ENCODE results near the gene CC2D2B. TPM values are rescaled to one million over a fixed set of nuclear protein-coding genes. Genes with fewer than 3 reads are reported as not detected.

The CC2D2B gene
- total RNA-seq, 1 experiment from 2014 or later, result 0.20 TPM

DNA sequence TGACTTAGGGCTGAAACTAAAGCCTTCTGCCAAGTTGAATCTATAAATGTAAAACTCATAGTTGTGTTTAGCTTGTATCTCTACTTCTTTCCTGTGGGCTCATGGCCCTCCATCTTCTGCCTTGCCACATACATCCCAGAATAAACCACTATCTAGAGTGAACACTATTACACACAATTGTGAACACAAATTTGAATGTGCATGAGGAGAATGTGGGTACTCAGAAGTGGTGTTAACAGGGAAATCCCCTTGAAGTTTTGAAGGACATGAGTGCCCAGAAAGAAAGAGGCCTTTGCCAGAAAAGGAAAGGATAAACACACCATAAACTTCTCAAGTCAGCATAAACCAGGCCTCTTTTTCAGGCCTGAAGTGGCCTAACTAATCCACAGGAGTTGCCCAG is 115.4 kb downstream of the CC2D2B start (continued):
- TF ChIP-seq, protein P1, sequence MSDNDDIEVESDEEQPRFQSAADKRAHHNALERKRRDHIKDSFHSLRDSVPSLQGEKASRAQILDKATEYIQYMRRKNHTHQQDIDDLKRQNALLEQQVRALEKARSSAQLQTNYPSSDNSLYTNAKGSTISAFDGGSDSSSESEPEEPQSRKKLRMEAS (CRISPR knock-in tag; IDR thresholded peaks at IDR 0.05), result no peak

DNA sequence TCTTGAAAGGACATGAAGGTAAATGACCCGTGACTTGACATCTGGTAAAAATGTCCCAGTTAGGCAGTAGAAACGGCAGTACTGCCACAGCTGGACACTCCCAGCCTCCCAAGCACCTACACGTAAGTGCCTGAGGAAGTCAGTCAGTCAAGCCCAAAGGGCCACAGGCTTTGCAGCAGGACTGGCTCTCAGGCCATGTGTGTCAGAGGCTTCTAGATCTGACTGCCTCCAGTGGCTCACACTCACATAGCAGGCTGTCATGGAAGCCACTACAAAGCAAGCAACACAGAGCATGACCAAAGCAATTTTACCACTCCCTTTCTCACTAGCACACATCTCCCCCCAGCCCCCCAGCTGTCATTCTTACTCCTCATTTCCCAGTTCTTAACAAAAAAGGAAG is 117.8 kb downstream of the CC2D2B start:
- POLR2A ChIA-PET, result no interaction called here
- Mint-ChIP-seq H3K9me3 (no peaks in the 10 kb centered on the region), H3K36me3 (no peaks in the 10 kb centered on the region)

More for the DNA sequence above, 117.8 kb downstream of the CC2D2B start:
- DNase-seq (ENCODE audit: low spot score), result peak; percentile 52
- TF ChIP-seq OVOL2 (CRISPR knock-in tag; IDR thresholded peaks at IDR 0.05; ENCODE audit: borderline replicate concordance) (no peak), SOX15 (CRISPR knock-in tag; IDR thresholded peaks at IDR 0.05) (no peak), KAT7 (CRISPR knock-in tag; IDR thresholded peaks at IDR 0.05; ENCODE audit: borderline replicate concordance) (no peak), CBFB (CRISPR knock-in tag; IDR thresholded peaks at IDR 0.05; ENCODE audit: low read depth) (no peak), GTF2I (CRISPR knock-in tag; conservative IDR thresholded peaks at IDR 0.05) (no peak), MXD4 (CRISPR knock-in tag; IDR thresholded peaks at IDR 0.05; ENCODE audit: borderline replicate concordance) (no peak), ZNF121 (CRISPR knock-in tag; IDR thresholded peaks at IDR 0.05) (no peak), ZNF671 (CRISPR knock-in tag; IDR thresholded peaks at IDR 0.05) (no peak), HMGA2 (CRISPR knock-in tag; IDR thresholded peaks at IDR 0.05) (no peak), TEAD1 (CRISPR knock-in tag; IDR thresholded peaks at IDR 0.05) (no peak), ZNF232 (CRISPR knock-in tag; IDR thresholded peaks at IDR 0.05) (no peak)
- TF ChIP-seq, protein P2, sequence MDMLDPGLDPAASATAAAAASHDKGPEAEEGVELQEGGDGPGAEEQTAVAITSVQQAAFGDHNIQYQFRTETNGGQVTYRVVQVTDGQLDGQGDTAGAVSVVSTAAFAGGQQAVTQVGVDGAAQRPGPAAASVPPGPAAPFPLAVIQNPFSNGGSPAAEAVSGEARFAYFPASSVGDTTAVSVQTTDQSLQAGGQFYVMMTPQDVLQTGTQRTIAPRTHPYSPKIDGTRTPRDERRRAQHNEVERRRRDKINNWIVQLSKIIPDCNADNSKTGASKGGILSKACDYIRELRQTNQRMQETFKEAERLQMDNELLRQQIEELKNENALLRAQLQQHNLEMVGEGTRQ (CRISPR knock-in tag; IDR thresholded peaks at IDR 0.05), result no peak
- TF ChIP-seq, protein P3, sequence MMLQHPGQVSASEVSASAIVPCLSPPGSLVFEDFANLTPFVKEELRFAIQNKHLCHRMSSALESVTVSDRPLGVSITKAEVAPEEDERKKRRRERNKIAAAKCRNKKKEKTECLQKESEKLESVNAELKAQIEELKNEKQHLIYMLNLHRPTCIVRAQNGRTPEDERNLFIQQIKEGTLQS (CRISPR knock-in tag; conservative IDR thresholded peaks at IDR 0.05), result no peak
- TF ChIP-seq, protein P1 (CRISPR knock-in tag; IDR thresholded peaks at IDR 0.05), result no peak
- TF ChIP-seq, protein P4, sequence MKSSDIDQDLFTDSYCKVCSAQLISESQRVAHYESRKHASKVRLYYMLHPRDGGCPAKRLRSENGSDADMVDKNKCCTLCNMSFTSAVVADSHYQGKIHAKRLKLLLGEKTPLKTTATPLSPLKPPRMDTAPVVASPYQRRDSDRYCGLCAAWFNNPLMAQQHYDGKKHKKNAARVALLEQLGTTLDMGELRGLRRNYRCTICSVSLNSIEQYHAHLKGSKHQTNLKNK (CRISPR knock-in tag; IDR thresholded peaks at IDR 0.05), result no peak
- TF ChIP-seq, protein P5, sequence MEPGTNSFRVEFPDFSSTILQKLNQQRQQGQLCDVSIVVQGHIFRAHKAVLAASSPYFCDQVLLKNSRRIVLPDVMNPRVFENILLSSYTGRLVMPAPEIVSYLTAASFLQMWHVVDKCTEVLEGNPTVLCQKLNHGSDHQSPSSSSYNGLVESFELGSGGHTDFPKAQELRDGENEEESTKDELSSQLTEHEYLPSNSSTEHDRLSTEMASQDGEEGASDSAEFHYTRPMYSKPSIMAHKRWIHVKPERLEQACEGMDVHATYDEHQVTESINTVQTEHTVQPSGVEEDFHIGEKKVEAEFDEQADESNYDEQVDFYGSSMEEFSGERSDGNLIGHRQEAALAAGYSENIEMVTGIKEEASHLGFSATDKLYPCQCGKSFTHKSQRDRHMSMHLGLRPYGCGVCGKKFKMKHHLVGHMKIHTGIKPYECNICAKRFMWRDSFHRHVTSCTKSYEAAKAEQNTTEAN (CRISPR knock-in tag; IDR thresholded peaks at IDR 0.05), result no peak
- TF ChIP-seq, protein P6, sequence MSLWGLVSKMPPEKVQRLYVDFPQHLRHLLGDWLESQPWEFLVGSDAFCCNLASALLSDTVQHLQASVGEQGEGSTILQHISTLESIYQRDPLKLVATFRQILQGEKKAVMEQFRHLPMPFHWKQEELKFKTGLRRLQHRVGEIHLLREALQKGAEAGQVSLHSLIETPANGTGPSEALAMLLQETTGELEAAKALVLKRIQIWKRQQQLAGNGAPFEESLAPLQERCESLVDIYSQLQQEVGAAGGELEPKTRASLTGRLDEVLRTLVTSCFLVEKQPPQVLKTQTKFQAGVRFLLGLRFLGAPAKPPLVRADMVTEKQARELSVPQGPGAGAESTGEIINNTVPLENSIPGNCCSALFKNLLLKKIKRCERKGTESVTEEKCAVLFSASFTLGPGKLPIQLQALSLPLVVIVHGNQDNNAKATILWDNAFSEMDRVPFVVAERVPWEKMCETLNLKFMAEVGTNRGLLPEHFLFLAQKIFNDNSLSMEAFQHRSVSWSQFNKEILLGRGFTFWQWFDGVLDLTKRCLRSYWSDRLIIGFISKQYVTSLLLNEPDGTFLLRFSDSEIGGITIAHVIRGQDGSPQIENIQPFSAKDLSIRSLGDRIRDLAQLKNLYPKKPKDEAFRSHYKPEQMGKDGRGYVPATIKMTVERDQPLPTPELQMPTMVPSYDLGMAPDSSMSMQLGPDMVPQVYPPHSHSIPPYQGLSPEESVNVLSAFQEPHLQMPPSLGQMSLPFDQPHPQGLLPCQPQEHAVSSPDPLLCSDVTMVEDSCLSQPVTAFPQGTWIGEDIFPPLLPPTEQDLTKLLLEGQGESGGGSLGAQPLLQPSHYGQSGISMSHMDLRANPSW (CRISPR knock-in tag; conservative IDR thresholded peaks at IDR 0.05; ENCODE audit: low read depth), result no peak
- TF ChIP-seq, protein P7, sequence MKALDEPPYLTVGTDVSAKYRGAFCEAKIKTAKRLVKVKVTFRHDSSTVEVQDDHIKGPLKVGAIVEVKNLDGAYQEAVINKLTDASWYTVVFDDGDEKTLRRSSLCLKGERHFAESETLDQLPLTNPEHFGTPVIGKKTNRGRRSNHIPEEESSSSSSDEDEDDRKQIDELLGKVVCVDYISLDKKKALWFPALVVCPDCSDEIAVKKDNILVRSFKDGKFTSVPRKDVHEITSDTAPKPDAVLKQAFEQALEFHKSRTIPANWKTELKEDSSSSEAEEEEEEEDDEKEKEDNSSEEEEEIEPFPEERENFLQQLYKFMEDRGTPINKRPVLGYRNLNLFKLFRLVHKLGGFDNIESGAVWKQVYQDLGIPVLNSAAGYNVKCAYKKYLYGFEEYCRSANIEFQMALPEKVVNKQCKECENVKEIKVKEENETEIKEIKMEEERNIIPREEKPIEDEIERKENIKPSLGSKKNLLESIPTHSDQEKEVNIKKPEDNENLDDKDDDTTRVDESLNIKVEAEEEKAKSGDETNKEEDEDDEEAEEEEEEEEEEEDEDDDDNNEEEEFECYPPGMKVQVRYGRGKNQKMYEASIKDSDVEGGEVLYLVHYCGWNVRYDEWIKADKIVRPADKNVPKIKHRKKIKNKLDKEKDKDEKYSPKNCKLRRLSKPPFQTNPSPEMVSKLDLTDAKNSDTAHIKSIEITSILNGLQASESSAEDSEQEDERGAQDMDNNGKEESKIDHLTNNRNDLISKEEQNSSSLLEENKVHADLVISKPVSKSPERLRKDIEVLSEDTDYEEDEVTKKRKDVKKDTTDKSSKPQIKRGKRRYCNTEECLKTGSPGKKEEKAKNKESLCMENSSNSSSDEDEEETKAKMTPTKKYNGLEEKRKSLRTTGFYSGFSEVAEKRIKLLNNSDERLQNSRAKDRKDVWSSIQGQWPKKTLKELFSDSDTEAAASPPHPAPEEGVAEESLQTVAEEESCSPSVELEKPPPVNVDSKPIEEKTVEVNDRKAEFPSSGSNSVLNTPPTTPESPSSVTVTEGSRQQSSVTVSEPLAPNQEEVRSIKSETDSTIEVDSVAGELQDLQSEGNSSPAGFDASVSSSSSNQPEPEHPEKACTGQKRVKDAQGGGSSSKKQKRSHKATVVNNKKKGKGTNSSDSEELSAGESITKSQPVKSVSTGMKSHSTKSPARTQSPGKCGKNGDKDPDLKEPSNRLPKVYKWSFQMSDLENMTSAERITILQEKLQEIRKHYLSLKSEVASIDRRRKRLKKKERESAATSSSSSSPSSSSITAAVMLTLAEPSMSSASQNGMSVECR (CRISPR knock-in tag; IDR thresholded peaks at IDR 0.05; ENCODE audit: borderline replicate concordance), result no peak
- H3K4me3 Mint-ChIP-seq, result no peak overlapping the region
- no peak overlapping the region for H3K27ac Mint-ChIP-seq
- no peaks in the 10 kb centered on the region for H3K4me1 Mint-ChIP-seq
- no peaks in the 10 kb centered on the region for H3K27me3 Mint-ChIP-seq (ENCODE audit: low read depth)
- CTCF ChIA-PET, result no interaction called here
- peak; percentile 100 for ATAC-seq

Data from WTC11 (cell line).